Prostate gland (tissue), 2 donors: Measurements from ENCODE around the gene TLR5.

Experiments
- CTCF ChIP-seq, 4 experiments: fragments of 200-600 bp in 2 of 4; fragments of 450-650 bp in 2 of 4; sonication (generic) in 2 of 4; IDR thresholded peaks; 1 replicate in 3 of 4; 2 replicates in 1 of 4; pipeline ENCODE4 v1.5.1; 2016 to 2019; ENCODE audit warnings: antibody characterized with exemption in 4 of 4, mild to moderate bottlenecking in 2 of 4, moderate library complexity in 2 of 4
- POLR2A ChIP-seq: fragments of 450-650 bp; IDR thresholded peaks from one replicate; pipeline ENCODE4 v1.6.1; 2016; ENCODE audit warnings: antibody characterized with exemption, mild to moderate bottlenecking
- POLR2AphosphoS5 ChIP-seq: sonication (generic); formaldehyde crosslinking; IDR thresholded peaks from one replicate; pipeline ENCODE4 v1.6.1; 2017; ENCODE audit warnings: antibody characterized with exemption

DNA sequence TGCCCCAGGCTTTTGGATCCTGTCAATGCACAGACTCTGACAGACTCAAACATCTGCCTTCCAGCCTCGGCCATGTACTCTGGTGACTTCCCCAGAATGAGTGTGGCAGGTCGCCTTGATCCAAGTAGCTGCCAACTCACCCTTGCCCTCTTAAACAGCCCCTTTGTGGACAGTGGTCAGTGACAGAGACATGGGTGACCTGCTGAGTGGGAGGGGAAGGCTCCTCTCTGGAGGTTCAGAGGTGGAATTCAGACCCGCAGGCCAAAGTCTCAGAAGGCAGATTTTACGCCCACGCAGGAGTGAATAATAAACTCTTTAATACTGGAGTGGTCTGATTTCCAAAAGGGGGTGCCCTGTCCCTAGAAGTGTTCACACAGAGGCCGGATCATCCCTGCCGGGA, 63.5 kb downstream of the TLR5 start:
- TF ChIP-seq POLR2AphosphoS5, result no peak
- no peak for TF ChIP-seq CTCF (IDR thresholded peaks at IDR 0.05)
- no peak for TF ChIP-seq POLR2A
